OCI-M2 (cell line): ENCODE results near the gene GATAD2B.
"Not testable (repeated sequence)": the region's sequence is repeated elsewhere in the genome, so short reads cannot be mapped to it uniquely, and the experiment has no call there.

Source experiments
- DNase-seq: peaks from one replicate; lab custom pipeline; 2025; ENCODE audit not compliant: unreplicated experiment; lab: John Stamatoyannopoulos, UW

Gene GATAD2B

GRCh38 chr1:153840774-153841173, 82.0 kb downstream of the GATAD2B start:
- DNase-seq, result not testable (repeated sequence)

- DNase-seq, result not testable (repeated sequence)
Measured at GRCh38 chr1:153833968-153834367, 88.8 kb downstream of the GATAD2B start.

GRCh38 chr1:153833171-153833570, 89.6 kb downstream of the GATAD2B start:
- no peak for DNase-seq

- DNase-seq, result no peak
Measured at GRCh38 chr1:153832293-153832692, 90.5 kb downstream of the GATAD2B start.

DNA sequence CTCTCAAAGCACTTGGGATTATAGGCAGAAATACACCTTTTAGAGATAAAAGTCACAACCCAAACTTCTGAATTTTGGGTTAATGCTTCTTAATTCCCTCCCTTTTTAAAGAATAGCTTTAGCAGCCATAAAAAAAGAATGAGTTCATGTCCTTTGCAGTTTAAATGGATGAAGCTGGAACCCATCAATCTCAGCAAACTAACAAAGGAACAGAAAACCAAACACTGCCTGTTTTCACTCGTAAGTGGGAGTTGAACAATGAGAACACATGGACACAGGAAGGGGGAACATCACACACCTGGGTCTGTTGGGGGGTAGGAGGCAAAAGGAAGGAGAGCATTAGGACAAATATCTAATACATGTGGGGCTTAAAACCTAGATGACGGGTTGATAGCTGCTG, 91.7 kb downstream of the GATAD2B start:
- DNase-seq, result no peak

DNA sequence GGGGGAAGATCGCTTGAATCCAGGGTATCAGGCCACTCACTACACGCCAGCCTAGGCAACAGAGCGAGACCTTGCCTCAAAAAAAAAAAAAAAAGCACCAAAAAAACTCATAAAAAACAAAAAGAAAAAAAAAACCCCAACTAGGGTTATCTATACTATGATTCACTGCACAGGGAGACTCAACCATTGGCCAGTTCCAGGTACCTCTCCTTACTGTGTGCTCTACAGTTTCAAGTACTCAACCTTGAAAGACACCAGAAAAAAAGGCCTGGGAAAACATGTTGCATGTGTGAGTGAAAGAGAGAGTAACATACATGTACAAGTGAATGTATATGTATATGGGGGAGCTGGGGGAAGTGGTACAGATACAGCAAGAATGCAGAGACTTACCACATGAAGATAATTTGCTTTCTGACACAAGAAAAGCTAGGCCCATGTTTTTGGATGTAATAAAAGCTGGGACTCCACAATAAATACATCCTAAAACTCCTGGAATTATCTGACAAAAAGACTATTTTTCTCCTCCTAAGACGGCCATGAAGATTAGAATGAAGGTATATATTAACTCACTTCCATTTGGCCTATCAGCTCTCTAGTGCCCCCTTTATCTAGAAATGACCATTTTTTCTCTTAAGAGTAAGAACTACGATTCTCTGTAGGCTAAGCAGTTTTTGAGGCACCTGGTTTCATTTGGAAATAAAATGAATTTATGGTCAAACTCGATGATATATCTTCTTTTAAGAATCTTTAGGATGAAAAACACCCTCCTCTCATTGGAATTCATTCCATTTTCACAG, 95.4 kb downstream of the GATAD2B start:
- DNase-seq, result no peak

- no peak for DNase-seq
Measured at GRCh38 chr1:153818876-153819275, 103.9 kb downstream of the GATAD2B start.

- no peak for DNase-seq
Measured at GRCh38 chr1:153816283-153816889, 106.4 kb downstream of the GATAD2B start.

DNA sequence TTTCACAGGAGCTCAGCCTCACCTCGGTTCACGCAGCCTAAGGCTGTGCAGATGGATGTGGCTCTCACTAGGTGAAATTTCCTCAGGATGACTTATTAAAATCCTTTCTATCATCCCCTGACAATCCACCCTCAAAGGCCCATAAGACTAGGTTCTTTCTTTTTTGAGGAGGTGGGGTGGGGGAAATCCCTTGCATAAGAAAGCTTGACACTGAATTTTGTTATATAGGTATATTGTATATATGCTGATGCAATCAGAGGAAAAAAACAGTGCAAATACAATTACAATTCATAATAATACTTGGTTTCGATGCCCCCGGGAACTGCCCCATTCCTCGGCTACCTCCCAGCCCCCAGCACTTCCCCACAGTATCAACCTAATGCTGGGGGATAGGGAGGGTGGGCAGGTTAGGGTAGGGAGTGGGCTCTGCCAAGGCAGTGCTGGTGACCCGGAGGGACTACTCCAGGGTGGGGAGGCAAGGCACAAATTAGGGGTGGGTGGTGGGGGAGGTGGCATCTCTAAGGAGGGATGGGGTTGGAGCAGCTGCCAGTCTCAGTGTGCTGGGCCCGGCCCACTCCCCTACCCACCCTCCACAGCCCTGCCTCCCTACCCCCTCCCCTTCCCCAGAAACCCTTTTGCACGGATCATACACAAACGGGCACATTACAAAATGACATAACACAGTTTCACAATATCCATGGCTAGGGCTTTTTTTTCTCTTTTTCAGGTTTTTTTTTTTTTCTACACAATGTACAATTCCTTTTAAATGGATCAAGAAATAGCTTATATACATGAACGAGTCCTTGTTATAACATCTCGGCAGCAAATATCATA, 116.7 kb downstream of the GATAD2B start:
- DNase-seq, result no peak

DNA sequence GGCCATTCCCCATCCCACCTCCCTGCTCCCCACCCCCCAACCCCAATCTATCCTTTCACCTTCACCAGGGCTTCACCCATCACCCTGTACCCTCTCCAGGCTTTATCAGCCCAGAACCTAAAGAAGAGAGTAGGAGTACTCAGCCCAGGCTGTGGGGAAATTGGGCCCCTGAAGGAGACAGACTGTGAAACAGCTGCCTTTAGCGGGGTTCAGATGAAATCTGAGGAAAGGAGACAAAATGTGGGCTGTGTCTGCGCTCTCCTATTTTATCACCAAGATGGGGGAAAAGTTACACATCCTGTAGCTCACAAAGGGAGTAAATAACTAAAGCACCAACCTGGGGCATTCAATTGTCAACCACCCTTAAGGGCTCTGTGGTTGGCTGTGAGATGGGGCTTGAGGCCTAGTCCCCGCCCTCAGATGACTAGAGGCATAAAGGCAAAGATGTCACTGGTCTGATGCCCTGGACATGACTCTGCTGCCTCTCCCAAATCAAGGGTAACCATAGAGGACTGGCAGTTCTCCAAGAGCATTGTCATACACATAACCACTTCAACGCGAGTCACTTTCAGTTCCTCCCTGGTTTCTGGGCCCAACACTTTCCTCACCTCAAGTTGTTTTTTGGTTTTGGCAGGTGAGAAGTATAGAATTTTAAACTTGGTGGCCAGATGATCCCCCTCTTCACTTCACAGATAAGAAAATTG, 117.6 kb downstream of the GATAD2B start:
- no peak for DNase-seq

DNA sequence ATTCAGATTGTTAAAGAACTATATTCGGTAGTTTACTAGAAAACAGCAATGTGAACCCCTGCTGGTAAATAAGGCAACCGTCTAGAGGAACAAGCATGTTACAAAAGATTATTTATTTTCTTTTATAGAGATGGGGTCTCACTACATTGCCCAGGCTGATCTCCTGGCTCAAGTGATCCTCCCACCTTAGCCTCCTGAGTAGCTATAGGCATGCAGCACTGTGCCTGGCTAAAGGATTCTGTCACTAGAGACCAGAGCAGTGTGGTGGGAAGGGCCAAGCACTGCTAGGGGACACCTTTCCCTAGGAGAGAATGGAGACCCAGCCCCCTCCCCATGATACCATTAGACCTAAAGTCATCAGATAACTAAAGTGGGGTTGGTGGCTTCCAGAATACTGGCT, 118.7 kb downstream of the GATAD2B start:
- DNase-seq, result no peak

- DNase-seq, result no peak
Measured at GRCh38 chr1:153803470-153804056, 119.2 kb downstream of the GATAD2B start.

GRCh38 chr1:153801786-153802697, 120.7 kb downstream of the GATAD2B start:
- DNase-seq, result no peak

DNA sequence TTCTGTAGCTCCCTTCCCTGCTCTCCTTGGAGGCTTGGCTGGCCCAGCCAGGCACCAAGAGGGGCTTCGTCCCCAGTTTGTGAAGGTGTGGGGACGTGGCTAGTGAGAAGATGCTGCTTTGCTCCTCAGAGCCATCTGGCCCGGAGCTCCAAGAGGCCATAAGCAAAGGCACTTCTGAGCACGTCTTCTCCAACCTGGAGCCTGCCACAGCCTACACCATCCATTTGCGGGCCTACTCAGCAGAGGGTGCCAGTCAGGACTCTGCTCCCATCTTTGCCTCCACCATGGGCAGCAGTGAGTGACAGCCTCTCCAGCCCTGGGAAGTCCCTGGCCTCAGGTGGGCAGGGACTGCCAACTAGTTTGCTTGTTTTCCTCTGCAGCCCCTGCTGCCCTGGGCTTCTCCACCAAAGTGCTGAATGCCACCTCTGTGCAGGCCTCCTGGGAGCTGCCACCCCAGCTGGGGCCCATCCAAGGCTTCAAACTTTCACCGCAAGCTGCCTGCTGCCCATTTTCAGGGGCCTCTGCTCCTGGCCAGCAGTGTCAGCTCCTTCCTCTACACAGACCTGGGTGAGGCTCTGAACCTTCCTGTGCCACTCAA, 121.6 kb downstream of the GATAD2B start:
- no peak for DNase-seq

DNA sequence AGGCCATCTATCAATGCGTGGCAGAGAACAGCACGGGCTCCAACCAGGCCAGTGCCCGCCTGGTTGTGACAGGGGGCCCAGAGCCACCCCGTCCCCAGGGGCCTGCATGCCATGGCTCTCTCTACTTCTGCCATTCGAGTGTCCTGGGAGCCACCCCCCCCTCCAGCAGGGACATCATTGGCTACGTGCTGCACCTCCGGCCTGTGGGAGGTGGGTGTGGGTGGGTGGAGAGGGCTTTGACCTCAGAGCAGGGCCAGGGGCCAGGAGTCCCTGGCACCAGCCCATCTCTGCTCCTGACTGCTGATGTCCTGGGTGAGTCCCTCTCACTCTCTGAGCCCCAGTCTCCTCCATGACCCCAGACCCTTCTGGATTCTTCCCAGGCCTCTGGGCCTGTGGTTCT, 122.3 kb downstream of the GATAD2B start:
- no peak for DNase-seq

- no peak for DNase-seq
Measured at GRCh38 chr1:153799566-153800465, 123.0 kb downstream of the GATAD2B start.

- DNase-seq, result no peak
Measured at GRCh38 chr1:153799016-153799415, 123.8 kb downstream of the GATAD2B start.

- no peak for DNase-seq
Measured at GRCh38 chr1:153798468-153798780, 124.3 kb downstream of the GATAD2B start.
